NCI-H2227 (cell line): ENCODE results near the gene SNAPC2.
A peak's percentile ranks its signal among the peaks of the same experiment; 100 is the strongest.
"Not testable (repeated sequence)": the region's sequence is repeated elsewhere in the genome, so short reads cannot be mapped to it uniquely, and the experiment has no call there.

ENCODE experiments used
- DNase-seq: peaks from one replicate; lab custom pipeline; 2025; ENCODE audit not compliant: unreplicated experiment; lab: John Stamatoyannopoulos, UW

Gene SNAPC2

GRCh38 chr19:7888145-7888825 is 31.9 kb upstream of the SNAPC2 start, which contains the start of gene LRRC8E:
TSS of gene LRRC8E (plus strand) at chr19:7888510. CDS start at chr19:7895604, 7,094 bp downstream.
- no peak for DNase-seq

- DNase-seq = no peak
These were observed 31.3 kb upstream of the SNAPC2 start for GRCh38 chr19:7888826-7889217.

- DNase-seq = not testable (repeated sequence)
These were observed 26.6 kb upstream of the SNAPC2 start for GRCh38 chr19:7893362-7894101.

- no peak for DNase-seq
These were observed 25.4 kb upstream of the SNAPC2 start for GRCh38 chr19:7894612-7895309.

GRCh38 chr19:7895565-7895964 is 24.6 kb upstream of the SNAPC2 start:
- DNase-seq = no peak

GRCh38 chr19:7897292-7897691 is 22.8 kb upstream of the SNAPC2 start:
- no peak for DNase-seq

- no peak for DNase-seq
These were observed 21.2 kb upstream of the SNAPC2 start for GRCh38 chr19:7898967-7899366.

GRCh38 chr19:7899751-7900378 is 20.3 kb upstream of the SNAPC2 start:
- no peak for DNase-seq

GRCh38 chr19:7900401-7900870 is 19.7 kb upstream of the SNAPC2 start:
- no peak for DNase-seq

GRCh38 chr19:7900931-7901330 is 19.2 kb upstream of the SNAPC2 start:
- no peak for DNase-seq

GRCh38 chr19:7901337-7901736 is 18.8 kb upstream of the SNAPC2 start:
- no peak for DNase-seq

GRCh38 chr19:7902796-7903243 is 17.3 kb upstream of the SNAPC2 start:
- no peak for DNase-seq

- peak; percentile 99 for DNase-seq
These were observed 16.7 kb upstream of the SNAPC2 start, which contains the start of gene MAP2K7 for GRCh38 chr19:7903244-7904073. TSS of gene MAP2K7 (plus strand) at chr19:7903877. CDS start at chr19:7903945, 68 bp downstream.

GRCh38 chr19:7904074-7905020 is 15.8 kb upstream of the SNAPC2 start:
- peak; percentile 39 for DNase-seq

GRCh38 chr19:7905268-7905667 is 14.9 kb upstream of the SNAPC2 start:
- no peak for DNase-seq

- no peak for DNase-seq
These were observed 14.3 kb upstream of the SNAPC2 start for GRCh38 chr19:7905859-7906258.

GRCh38 chr19:7907122-7907521 is 13.0 kb upstream of the SNAPC2 start:
- DNase-seq = no peak

- DNase-seq = no peak
These were observed 12.6 kb upstream of the SNAPC2 start for GRCh38 chr19:7907544-7907943.

- no peak for DNase-seq
These were observed 11.9 kb upstream of the SNAPC2 start for GRCh38 chr19:7908078-7908699.
